ENCODE data around the gene B3GAT3. TPM values are rescaled to one million over a fixed set of nuclear protein-coding genes. Genes with fewer than 3 reads are reported as not detected.

B3GAT3 gene
- total and polyA plus RNA-seq, 10 of the 15 experiments (the other 5 are each of a cell fraction or from before 2014, with no cell fraction given): 0.31 to 52.7 (median 29.8) TPM

GRCh38 chr11:62646825-62647608 is 25.2 kb upstream of the B3GAT3 start:
- no peak for FAIRE-seq
- H3K4me3 ChIP-seq: no peak overlapping the region
- 77% methylated on average over 30 of the region's 32 CpGs for WGBS (ENCODE audit: insufficient coverage, insufficient replicate concordance, low lambda C conversion rate, missing lambda C conversion rate)
- peak overlapping the region; percentile 66; the same call in 1 of the 2 replicates for H3K4me2 ChIP-seq (ENCODE audit: control insufficient read depth, insufficient read depth)
- no peaks in the 10 kb centered on the region; the same call in 1 of the 2 replicates for H4K20me1 ChIP-seq (ENCODE audit: control insufficient read depth, insufficient read depth)
- RAD21 ChIA-PET (ENCODE audit: unreplicated experiment): interaction anchor here (0.6 to 1.6 kb wide), 3 partner anchors 18 to 124 kb away, joined by 3 to 9 read pairs (median 5); partner anchors contain the start of genes C11orf98, CSKMT, MTA2 and TAF6L
- CTCF ChIA-PET: interaction anchor here (1.6 kb wide), 1 partner anchor 55 kb away, joined by 7 read pairs; the partner anchor contains the start of gene TUT1
- no peak for DNase-seq (ENCODE audit: low read depth, low spot score)
- H2AFZ ChIP-seq (ENCODE audit: control insufficient read depth, low read depth, low read length): no peak overlapping the region
- intact Hi-C loops (cut with micrococcal nuclease; ENCODE audit: unreplicated experiment) (loop anchor here (2.0 kb wide), 1 partner anchor 24 kb away; no protein-coding TSS in a partner anchor), in situ Hi-C loops (cut with MboI) (no loop called here)
- no peak overlapping the region for H3K9ac ChIP-seq (ENCODE audit: control insufficient read depth, insufficient read depth, low read length)
- H3K27ac ChIP-seq (ENCODE audit: control insufficient read depth, insufficient read depth): no peak overlapping the region
- peaks cover 10 to 13% of the 10 kb centered on the region in 2 experiments; a peak in 3 of 4 replicates for H3K36me3 ChIP-seq (ENCODE audit: control insufficient read depth in 2 of 2, insufficient read depth in 2 of 2, low read length in 1 of 2)
- no peak for TF ChIP-seq E2F8 (IDR thresholded peaks at IDR 0.05; ENCODE audit: low read depth, partially characterized antibody)
- 0 out of 2 replicates have a peak, but pooled peaks have one; percentile 14 for TF ChIP-seq POLR2A (IDR thresholded peaks at IDR 0.05; ENCODE audit: low read depth, low read length)
- TF ChIP-seq POLR2AphosphoS5 (IDR thresholded peaks at IDR 0.05; ENCODE audit: low read length): 0 out of 2 replicates have a peak, but pooled peaks have one; percentile 14
- no peak for TF ChIP-seq PAX5 (IDR thresholded peaks at IDR 0.05; ENCODE audit: borderline replicate concordance, low read depth, low read length)
- SMC1A ChIA-PET (ENCODE audit: uncharacterized antibody, unreplicated experiment): interaction anchor here (1.2 to 3.1 kb wide), 4 partner anchors 8 to 81 kb away, joined by 3 to 9 read pairs (median 4); partner anchors contain the start of genes C11orf98, CSKMT, HNRNPUL2 and TTC9C
- peaks cover 46% of the 10 kb centered on the region for H3K79me2 ChIP-seq (ENCODE audit: control insufficient read depth, insufficient read depth, low read length)
- no TSS peak for BruUV-seq (replicated peaks)
- no peaks in the 10 kb centered on the region for H3K27me3 ChIP-seq (replicated peaks in 1 of 2; ENCODE audit: control insufficient read depth in 2 of 2, insufficient read depth in 2 of 2, low read length in 1 of 2)
- H3K4me1 ChIP-seq (ENCODE audit: control insufficient read depth, insufficient read depth, low read length): peaks cover 4% of the 10 kb centered on the region; the same call in 1 of the 2 replicates
- ATAC-seq: no peak
- no peaks in the 10 kb centered on the region for H3K9me3 ChIP-seq (replicated peaks; ENCODE audit: control insufficient read depth, insufficient read depth, low read length)
- POLR2A ChIA-PET: interaction anchor here (0.6 to 14.6 kb wide), 9 partner anchors 9 to 168 kb away, joined by 3 to 295 read pairs (median 6); partner anchors contain the start of genes C11orf98, CSKMT, HNRNPUL2 and LBHD1
